NK-92 (cell line): ENCODE results near the gene HAL.

Experiments
- DNase-seq: peaks from one replicate; lab custom pipeline; 2025; ENCODE audit not compliant: unreplicated experiment; lab: John Stamatoyannopoulos, UW

Gene HAL

DNA sequence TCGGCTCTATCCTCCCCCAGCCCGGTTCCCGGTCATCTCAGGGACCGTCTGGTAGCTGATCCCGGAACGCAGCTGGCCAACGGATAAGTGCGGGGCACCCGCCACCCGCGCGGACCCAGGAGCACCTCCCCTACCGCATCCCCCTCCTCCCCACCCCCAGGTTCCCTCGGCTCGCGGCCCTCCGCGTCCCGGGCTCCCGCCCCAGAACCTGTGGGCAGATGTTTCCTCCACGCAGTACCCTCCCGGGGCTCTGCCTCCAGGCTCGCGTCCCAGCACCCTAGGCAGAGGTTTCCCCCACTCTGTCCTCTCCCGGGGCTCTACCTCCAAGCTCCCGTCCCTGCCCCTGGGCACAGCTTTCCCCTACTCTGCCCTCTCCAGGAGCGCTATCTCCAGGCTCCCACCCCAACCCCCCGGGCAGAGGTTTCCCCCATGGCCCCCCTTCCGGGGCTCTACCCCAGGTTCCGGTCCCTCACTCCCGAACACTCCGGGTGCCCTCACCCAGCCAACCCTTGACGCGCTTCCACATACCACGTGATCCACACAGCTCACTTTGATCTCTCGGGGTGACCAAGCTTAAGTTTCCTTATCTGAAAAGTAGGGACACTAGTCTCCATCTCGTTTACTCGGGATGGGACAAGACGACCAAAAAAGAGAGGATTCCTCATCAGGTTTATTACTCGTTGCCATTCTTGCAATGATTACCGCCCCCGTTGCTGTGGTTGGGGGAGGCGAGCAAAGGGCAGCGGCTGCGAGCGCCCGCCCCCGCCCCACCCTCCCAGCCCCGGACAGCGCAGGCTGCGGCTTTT is 53.4 kb downstream of the HAL start, which contains the start of gene CCDC38:
TSS of gene CCDC38 (minus strand) at position 91 of the 806 bp plus-strand sequence. CDS start 6,105 bp downstream, outside the sequence.
- DNase-seq = no peak

DNA sequence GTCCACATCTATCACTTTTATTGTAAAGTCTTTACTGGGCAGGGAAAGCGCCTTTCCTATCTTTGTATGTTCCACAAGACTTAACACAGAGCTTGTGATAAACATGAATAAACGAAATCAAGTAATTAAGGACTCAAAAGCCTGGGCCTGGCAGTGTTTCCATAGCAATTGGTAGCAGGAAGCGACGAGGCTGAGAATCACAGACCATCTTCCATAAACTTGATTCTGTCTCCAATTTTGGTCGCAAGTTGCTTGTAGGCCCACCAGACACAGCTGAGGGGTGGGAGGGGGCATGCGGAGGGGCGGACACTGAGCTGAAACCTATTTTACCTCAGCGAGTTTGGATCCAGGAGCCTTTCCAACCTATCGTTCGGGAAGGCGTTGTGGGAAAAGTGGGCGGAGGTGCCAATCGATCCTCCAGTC is 54.0 kb downstream of the HAL start:
- no peak for DNase-seq

DNA sequence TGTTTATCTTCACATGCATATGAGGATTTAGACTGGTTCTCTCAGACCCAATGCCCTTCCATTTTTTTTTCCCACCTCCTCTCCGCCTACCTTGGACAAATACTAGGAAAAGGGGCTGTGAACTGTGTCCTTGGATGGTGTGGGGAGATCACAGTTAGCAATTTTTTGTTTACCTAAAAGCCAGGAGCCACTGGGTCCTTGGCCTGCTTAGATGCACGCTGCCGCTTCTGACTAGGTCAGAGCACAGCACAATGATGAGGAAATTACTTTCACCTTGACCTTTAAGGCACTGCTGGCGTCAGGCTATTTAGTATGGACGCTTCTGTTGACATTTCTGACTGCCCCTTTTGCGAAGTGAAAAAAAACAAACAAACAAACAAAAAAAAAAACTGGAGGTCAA is 55.6 kb downstream of the HAL start:
- no peak for DNase-seq
